Choroid plexus epithelial cell (primary cell): ENCODE measurements around the gene ASCL2.
A peak's percentile ranks its signal among the peaks of the same experiment; 100 is the strongest.

Experiments used
- DNase-seq: peaks from one replicate; pipeline ENCODE4 v3.0.0-alpha.2; 2010; ENCODE audit warnings: low read depth
- H3K4me3 ChIP-seq: 2 replicates; pipeline ENCODE4 v1.5.1; 2011; ENCODE audit warnings: low read depth, mild to moderate bottlenecking, control low read depth, low read length, moderate library complexity
- CTCF ChIP-seq: conservative IDR thresholded peaks from 2 replicates; pipeline ENCODE4 v1.5.1; 2011; ENCODE audit warnings: low read depth, mild to moderate bottlenecking, control low read depth, inconsistent platforms, low read length, moderate library complexity

Gene ASCL2

DNA sequence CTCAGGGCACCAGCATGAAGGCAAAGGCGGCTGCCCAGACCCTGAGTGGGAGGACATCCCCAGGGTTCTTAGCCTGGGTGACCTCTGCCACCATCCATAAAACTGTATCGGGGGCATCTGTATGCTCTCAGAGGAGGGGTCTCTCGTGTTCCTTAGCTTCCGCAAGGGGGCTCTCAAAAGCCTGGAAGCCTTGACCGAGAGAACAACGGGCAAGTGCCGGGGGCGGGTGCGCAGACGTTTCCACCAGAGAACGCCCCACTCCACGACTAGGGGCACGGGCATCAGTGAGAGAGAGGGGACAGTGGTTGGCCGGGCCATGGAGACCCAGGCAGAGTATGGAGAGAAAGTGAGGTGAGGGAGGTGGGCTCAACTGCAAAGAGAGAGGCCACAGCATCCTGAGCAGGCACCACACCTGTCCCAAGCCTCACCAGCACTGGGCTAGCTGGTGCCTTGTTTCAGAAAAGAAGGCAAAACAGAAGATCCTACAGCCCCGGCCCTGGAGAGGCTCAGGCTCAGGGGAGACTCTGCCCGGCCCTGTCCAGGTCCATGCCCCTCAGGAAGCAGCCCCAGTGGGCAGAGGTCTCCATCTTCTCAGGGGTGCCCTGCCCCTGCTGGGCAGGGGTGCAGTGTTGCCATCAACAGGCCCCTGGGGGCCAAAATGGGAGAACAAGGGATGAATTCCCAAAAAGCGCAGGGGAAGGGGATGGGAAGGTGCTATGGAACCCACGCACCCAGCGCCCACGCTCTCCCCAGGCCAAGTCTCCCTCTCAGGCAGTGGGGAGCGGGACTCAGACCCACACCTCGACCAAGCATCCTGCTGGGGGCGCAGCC is 37.3 kb upstream of the ASCL2 start:
- H3K4me3 ChIP-seq: no peak overlapping the region
- no peak for TF ChIP-seq CTCF
- DNase-seq: no peak

DNA sequence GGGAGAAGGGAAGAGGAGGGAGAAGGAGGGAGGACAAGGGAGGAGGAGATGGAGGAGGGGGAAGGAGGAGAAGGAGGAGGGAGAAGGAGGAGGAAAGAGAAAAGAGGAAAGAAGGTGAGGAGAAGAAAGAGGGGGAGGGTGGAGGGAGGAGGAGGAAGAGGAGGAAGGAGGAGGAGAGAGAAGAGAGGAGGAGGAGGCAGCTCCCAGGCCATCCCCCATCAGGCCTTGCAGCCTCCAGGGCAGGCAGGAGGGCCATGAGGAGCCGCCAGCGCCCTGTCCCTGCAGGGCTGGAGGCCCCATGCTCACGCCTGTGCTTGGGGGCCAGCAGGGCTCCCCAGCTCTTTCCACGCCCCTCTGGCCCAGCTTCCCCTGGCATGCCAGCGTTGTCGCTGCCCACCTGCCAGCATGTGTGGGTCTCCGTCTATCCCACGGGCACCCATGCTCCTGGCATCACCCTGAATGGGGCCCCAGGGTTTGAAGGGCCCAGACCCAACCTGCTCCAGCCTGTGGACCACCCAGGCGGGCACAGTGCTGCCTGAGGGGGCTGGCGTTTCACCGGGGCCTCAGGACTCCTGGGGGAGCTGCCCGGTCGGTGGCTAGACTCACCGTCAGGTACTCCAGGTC is 36.6 kb upstream of the ASCL2 start:
- H3K4me3 ChIP-seq: no peak overlapping the region
- peak; percentile 31 for DNase-seq
- no peak for TF ChIP-seq CTCF

- no peak overlapping the region for H3K4me3 ChIP-seq
- peak; percentile 52 for DNase-seq
- no peak for TF ChIP-seq CTCF
Observed at GRCh38 chr11:2306452-2306823, 36.0 kb upstream of the ASCL2 start.

GRCh38 chr11:2305788-2306451 is 35.5 kb upstream of the ASCL2 start:
- peak; percentile 59 for DNase-seq
- TF ChIP-seq CTCF: no peak
- no peak overlapping the region for H3K4me3 ChIP-seq

DNA sequence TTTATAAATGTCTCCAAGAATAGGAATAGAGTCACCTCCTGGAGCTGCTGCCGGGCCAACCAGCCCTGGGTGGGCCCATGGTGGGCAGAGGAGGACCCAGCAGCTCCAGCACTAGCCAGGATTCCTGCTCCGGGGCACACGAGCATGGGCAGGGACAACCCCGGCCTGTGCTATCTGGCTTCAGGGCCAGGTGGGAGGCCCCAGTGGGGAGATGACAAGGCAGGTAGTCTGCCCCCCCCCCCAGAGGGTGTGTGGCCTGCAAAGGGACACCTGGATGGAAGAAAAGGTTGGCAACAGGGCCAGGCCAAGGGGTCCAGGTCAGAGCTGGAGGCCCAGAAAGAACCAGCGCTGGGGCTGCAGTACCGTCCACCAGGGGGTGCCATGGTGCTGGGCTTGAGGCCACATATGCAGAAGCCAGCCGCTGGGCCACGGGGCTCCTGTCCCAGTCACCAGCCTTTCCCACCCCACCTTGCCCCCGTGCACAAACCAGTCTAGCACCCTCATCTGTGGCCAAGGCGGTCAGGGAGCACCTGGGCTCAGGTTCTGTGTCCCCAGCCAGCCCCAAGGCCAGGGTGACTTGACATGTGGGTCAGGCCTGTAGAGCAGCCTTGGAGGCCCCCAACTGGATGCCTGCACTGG is 34.9 kb upstream of the ASCL2 start:
- H3K4me3 ChIP-seq: no peak overlapping the region
- DNase-seq: peak; percentile 78
- TF ChIP-seq CTCF: peak; percentile 93

DNA sequence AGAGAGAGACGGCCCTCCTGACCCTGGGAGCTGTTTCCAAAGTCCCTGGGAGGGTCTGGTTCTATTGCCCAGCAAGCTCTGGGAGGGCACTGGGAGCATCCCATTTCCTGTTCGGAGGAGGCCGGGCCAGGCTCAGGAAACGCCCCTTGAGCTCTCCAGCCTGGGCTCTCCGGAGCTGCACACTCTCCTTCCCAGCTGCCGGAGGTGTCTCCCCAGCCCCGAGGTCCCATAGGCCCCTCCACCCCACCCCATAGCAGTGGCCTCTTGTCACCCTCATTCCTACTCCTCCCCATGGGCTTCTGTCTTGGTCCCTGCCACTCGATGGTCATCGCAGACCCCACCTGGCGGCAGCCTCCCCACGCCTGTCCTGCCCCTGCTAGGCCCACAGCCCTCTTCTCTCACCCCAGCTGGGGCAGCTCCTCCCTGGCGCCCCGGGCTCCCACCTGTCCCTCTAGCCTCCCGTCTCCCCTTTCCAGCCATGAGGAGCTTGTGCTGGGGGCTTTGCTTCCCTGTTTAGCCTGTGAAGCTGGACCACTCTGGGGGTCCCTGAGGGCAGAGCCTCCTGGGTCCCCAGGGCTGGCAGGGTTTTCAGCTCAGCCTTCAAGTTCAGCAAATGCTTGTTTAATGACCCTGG is 34.2 kb upstream of the ASCL2 start:
- DNase-seq: no peak
- no peak overlapping the region for H3K4me3 ChIP-seq
- TF ChIP-seq CTCF: no peak
